GM18870 (cell line): ENCODE results near the gene LTN1.
"Not testable (repeated sequence)": the region's sequence is repeated elsewhere in the genome, so short reads cannot be mapped to it uniquely, and the experiment has no call there.

Experiments
- ATAC-seq: cut with Tn5 transposase; IDR thresholded peaks from one replicate; pipeline ENCODE4 v1.9.1; 2021; ENCODE audit warnings: moderate library complexity; ENCODE audit not compliant: unreplicated experiment

The LTN1 gene

DNA sequence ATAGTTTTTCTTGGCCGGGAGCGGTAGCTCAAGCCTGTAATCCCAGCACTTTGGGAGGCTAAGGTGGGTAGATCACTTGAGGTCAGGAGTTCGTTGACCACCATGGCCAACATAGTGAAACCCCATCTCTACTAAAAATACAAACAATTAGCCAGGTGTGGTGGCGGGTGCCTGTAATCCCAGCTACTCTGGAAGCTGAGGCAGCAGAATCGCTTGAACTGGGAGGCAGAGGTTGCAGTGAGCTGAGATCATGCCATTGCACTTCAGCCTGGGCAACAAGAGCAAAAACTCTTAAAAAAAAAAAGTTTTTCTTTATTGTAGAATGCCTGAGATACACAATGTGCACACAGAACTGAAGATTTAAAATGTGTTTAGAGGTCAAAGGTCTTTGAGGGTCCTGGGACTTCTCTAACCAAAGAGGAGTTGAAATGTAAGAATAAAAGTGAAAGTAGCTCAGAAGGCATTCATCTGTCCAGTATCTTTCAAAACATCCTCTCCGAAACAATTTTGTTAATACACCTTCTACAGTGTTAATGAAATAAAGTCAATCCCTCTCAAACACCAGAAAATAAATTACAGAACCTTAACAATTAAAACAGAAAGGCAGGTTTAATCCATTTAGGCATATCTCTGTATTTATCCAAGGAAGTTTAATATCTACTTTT, 60.8 kb downstream of the LTN1 start:
- not testable (repeated sequence) for ATAC-seq

DNA sequence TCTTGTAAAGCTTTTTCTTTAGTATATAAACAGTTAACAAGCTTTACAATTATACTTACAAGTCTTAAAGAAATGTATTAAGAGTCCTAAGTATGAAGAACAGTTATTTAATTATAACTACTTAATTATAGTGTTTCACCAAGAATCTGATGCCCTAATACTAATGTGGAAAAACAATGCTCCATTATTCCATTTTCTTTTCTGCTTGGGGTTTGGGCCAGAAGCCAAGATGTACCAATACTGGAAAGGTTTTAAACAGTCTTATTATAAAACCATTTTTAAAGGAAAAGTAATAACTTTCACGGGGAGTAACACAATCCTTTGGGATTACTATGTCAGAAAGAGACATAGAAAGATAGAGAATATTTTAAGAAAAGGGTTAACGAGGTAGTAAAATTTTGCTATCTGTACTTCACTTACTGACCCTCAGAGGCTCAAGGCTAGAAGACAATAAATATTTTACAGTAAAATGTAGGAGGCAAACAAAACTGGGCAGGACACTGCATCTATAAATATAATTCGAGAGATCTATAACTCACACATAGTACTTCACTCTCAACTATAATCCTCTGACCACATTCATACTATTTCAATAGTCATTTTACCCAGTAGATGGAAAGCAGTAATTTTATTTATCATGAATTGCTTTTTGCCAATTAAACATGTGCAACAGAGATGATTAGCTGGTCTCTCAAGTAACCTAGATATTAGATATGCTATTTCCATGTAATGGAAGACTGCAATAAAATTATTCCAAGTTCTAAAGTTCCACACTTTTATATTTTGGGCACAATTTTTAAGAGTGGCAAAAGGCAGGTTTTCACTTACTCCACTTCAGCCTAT, 63.9 kb downstream of the LTN1 start:
- no peak for ATAC-seq

DNA sequence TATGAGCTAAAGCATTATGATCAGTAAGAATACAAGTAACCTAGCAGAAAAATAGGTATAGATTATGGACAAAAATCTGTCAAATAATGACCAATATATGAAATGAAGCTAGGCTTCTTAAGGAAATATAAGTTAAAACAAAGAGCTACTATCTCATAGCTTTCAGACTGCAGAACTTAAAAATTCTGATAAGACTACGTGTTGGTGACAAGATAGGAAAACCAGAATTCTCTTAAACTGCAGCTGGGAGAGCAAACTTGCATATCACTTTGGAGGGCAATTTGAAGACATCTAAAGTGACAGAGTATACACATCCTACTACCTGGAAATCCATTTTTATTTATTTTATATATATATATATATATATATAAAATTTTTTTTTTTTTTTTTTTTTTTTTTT, 65.5 kb downstream of the LTN1 start:
- no peak for ATAC-seq

DNA sequence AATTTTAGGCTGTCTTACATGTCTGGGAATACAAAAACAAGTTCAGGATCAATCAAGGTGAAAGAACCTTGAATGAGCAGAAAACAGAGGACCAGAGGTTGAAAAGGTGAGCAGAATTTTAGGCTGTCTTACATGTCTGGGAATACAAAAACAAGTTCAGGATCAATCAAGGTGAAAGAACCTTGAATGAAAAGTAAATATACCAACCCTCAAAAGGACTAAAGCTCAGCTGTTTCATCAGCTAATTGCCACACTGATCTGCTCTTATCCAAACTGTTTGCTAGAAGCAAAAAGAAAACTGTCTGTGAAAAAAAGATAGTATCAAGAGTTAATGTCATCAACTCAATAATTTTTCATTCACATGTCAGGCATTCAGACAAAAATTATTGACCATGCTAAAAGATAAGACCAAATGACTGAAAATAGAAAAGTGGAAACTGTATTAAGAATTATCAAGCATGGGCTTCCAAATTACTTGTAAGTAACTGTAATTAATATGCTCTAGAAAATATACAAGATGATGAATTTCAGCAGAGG, 69.2 kb downstream of the LTN1 start:
- no peak for ATAC-seq

DNA sequence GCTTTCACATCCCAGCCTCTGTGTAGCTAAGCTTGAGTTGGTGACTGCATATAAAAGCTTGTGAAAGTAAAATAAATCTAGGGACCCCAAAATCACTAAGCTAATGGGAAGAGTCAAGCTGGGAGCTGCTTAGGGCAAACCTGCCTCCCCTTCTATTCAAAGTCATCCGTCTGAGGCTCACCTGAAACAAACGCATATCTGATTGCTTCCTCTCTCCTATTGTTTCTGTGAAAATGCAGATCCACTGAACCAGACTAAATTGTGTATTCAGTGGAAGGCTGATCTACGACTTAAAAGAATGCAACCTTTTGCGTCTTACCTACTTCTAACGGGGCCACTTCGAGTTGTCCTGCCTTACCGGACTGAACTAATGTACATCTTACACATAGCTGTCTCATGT, 70.3 kb downstream of the LTN1 start:
- ATAC-seq: no peak

DNA sequence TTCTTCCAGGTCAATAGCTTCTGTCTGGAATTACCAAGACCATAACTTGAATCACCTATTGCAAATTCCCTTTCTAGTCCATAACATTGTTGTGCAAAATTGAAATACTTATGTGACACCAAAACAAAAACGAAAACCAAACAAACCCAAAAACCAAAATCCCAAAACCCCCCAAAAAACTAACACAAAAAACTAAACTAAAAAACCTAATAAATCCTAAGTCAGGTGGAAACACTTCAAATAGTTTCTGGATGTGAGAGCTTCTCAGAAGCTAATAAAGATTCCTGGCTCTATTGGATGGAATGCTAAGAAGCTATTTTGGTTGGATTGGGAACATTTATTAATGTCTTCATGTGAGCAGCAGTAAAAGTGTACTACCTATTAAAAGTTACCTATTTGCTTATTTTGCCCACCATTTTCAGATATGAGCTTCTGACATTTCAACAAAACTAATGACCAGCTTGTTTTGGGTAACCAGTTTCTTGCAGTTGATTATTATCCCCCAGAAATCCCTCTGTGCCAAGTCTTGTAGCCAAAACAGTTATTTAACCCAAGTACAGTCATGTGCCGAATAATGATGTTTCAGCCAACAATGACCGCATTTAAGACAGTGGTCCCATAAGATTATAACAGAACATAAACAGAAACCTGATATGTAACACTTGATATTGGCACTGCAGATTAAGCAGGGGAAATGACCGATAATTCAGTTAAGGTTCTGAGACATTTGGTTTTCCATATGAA, 76.4 kb downstream of the LTN1 start:
- ATAC-seq: no peak

DNA sequence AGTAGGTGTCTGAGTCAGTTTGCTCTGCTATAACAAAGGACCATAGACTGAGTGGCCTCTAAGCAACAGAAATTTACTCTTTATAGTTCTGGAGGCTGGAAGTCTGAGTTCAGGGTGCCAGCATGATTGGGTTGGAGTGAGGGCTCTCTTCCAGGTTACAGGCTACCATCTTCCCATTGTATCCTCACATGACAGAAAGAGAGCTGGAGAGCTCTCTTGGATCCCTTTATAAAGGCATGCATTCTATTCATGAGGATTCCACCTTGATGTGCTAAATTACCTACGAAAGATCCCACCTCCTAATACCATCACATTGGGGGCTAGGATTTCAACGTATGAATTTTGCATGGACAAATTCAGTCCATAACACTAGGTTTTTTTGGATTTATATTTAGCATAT, 79.6 kb downstream of the LTN1 start:
- ATAC-seq: no peak

DNA sequence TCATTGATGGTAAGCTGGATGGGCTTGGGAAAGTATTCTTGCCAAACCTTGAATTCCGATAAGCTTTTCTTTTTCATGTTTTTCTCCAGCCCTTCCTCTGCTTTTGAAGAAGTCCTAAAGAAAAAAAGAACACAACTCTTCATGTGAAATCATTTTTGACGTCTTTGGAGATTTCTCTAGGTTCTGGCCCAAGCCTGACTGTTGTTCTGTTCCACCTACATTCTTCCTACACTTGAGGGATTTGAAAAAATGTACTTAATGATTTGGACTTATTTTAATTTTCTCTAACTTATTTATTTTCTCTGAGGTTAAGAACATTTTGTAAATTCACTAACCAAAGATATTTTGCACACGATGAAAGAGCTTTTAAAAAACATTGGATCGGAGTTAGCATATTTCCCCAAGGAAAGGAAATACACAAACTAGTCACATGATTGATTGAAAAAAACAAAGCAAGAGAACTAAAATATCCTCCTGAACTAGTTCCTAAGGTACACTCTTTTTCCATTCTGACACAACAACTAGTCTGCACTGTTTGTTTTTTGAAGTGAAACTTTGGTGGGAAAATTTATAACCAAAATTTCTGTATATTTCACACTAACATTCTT, 82.3 kb downstream of the LTN1 start:
- no peak for ATAC-seq

DNA sequence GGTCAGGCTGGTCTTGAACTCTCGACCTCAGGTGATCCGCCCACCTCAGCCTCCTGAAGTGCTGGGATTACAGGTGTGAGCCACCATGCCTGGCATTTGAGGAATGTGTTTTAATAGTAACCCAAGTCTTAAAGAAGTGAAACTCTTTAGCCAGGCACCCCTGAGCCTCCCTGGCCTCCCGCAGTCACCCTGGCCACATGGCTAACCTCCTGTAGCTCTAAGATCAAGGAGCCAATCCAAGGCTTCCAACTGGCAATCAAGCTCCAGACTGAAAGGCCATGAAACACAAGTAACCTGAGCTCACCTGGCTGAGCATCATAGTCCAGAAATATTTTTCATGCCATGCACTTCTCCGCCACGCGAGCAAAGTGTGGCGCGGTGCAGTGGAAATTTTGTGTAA, 84.3 kb downstream of the LTN1 start:
- ATAC-seq: no peak

DNA sequence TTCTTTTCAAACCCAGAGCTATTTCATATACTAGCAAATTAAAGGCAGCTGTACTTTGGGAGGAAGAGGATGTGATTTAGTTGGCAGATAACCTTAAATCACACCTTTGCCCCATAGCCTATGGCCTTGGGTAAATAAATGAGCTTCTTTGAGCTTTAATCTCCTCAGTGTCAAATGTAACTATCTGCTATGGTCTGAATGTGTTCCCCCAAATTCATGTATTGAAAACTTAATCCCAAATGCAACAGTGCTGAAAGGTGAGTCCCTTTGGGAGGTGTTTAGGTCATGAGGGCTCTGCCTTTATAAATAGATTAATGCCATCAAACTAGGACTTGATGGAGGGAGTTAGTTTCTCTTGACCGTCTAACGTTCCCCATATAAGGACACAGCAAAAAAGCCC, 85.8 kb downstream of the LTN1 start:
- no peak for ATAC-seq

DNA sequence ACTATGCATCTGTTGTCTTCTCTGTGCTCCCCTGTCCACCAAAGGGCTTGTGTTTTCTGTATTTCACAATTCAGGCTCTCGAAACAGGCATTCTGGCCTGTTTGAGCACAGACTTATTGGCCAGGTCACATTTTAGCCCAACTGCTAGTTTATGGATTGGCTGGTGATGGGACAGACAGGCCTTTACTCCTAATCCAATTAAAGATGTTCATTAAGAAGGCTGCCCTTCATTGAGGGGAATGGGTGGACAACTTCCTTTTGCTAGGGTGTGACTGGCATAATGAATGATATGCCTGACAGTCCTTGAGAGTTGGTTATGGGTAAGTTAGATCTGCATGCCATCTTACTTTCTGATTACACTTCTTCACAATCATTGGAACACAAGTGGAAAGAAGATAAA, 86.4 kb downstream of the LTN1 start:
- no peak for ATAC-seq

DNA sequence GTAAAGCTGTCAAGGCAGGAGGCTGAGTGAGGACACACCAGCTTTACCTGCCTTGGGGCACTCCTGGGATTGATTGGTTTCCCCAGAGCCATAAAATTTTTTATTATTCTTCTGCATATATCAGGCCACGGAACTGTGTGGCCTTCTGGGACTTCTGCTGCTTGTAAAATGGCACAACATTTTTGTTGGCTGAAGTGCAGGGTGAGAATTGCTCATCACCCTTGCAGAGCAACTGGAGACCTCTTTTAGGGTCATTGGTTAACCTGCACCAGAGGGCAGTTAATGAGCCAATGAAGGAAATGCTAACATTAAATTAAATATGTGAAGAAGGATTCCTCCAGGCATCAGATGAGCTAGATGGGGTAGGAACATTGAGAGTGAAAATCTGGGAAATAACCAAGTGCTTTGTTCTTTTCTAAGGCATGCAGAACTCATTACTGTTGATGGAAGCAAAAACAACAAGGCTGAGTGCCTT, 87.7 kb downstream of the LTN1 start:
- ATAC-seq: no peak

DNA sequence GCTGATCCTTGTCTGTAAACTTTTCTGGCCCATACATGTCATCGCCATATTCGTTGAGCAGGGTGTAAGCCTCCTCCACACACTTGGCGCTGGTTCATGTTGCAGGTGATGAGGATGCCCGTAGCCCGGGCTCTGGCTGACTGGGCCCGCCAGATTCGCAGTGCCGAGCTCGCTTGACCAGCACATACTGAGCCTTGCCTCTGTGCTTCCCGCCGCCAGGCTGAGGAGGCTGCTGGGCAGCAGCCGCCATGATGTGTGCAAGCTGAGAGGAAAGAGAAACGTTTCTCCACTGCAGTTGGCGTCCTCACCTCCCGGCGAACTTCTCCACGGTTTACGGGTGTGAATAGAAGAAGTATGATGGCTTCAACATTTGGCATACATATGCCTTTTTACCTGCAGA, 89.2 kb downstream of the LTN1 start:
- no peak for ATAC-seq

DNA sequence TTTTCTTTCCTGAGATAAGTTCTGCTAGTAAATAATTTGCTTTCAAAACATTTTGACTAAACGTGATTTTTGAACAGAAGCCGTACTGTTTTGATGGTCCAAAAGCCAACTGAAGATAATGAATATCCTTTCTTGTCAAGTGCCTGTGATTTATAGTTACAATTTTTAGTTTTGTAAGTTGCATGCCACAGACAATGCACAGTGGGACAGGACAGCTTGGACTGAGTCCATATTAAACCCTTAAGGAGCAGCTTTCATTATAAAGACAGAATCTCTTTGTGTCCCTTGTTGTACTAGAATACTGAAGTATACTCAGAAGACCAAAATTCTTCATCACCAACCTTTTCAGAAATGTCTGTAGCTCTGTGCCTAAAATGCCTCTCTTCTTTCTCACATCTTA, 92.2 kb downstream of the LTN1 start:
- no peak for ATAC-seq

DNA sequence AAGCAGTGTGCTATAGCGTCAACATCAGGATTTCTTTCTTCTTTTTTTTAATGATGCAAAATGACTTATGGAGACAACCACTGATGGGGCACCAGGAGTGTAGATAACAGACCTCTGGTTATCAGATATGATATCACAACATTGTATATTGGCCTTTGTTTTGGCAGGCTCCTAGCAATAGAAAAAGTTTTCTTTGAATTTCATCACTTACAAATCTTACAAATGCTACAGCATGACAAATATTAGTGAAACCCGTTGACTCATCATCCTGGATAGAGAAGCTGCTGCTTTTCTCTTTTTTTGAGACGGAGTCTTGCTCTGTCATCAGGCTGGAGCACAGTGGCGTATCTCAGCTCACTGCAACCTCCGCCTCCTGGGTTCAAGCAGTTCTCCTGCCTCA, 92.9 kb downstream of the LTN1 start:
- no peak for ATAC-seq

DNA sequence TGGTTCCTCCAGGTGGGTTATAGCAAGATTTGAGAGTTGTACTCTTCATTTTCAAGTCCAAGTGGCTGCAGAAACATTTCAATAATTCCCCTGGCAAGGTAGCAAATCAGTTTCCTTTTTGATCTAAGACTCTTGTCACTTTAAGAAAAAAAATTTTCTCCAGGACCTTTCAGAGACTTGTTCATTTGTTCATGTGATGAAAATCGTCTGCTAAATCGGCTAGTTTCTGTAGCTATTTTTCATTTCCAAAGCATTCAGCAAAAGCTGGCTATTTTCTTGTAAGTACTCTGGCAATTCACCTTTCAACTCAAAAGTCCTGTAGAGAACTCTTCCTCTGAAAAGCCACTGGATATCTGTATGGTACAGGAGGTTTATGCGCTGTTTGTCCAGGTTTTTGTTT, 93.5 kb downstream of the LTN1 start:
- ATAC-seq: no peak

DNA sequence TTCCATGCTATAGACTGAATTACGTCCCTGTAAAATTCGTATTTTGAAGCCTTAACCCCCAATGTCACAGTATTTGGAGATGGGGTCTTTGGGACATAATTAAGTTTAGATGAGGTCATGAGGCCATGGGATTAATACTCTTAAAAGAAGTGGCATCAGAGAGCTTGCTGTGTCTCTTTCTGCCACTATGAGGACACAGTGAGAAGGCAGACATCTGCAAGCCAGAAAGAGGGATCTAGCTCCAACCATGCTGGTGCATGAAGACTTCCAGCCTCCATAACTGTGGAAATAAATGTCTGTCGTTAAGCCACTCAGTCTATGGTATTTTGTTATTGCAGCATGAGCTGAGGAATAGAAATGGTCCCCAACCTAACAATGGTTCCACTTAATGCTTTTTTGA, 99.0 kb downstream of the LTN1 start:
- ATAC-seq: no peak

DNA sequence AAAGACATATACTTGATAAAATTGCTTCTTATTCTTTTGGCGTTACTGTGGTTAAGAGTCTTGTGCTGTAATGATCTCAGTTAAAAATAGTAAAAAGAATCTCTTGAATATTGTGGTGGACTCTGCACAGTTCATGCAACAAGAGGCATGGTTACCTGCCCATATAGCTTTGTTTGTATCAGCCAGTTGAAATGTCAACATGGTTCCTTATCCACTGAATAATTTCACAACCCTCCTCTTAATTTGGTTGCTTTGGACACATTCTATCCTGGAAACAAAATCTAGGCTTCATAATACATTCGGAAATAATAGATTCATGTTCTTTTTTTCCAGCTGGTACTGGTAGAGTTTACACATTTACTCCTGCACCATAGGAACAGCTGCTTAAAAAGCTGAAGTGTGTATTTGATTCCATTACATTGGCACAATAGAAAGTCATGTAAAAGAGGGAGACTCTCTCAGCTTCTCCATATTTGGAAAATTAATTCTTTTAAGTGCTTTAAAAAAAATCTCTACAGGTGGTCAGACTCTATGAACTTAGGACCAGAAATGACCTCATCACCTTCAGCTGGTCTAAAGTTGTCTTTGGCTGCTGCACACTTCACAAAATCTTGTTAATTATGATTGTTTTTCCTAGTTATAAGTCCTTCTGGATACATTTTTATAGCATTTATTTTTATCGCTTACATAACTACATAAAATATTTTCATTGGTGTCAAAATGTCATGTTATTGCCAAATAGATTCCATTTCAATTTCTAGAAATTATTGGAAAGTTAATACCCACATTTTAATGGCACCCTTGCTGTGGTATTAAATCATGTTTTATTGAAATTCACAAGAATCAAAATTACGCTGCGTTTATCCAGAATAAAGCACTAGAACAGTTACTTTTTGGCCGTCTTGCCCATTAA, 100.2 kb downstream of the LTN1 start:
- no peak for ATAC-seq

DNA sequence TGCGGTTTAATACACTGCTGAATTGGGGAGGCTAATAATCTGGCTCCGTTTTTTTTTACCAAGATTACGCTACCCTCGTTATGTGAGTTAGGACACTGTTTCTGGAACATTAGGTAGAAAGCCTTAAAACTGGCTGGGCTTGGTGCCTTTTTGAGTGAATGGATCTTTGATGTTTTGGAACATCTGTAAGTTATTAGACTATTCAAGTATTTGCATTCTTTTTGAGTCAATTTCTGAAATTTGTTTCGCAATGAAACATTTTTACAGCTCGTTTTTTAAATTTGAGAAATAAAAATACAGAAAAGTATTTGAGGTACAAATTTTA, 106.9 kb downstream of the LTN1 start:
- ATAC-seq: no peak
